Breast epithelium (tissue), 3 donors: ENCODE data around the gene PDK2.

Experiments used
- CTCF ChIP-seq, 3 donors: fragments of 450-650 bp; IDR thresholded peaks; one replicate each; pipeline ENCODE4 v1.5.1; 2016 to 2017; ENCODE audit warnings: antibody characterized with exemption in 3 of 3, mild to moderate bottlenecking in 3 of 3, moderate library complexity in 3 of 3
- POLR2A ChIP-seq: fragments of 450-650 bp; IDR thresholded peaks from one replicate; pipeline ENCODE4 v1.6.1; 2016; ENCODE audit warnings: antibody characterized with exemption, mild to moderate bottlenecking, moderate library complexity
- POLR2AphosphoS5 ChIP-seq, 3 donors: sonication (generic); formaldehyde crosslinking; IDR thresholded peaks; one replicate each; pipeline ENCODE4 v1.6.1; 2017; ENCODE audit warnings: antibody characterized with exemption in 3 of 3

- TF ChIP-seq POLR2A: no peak
- no peak for TF ChIP-seq CTCF (IDR thresholded peaks at IDR 0.05)
- no peak for TF ChIP-seq POLR2AphosphoS5 (IDR thresholded peaks at IDR 0.05)
Observed at GRCh38 chr17:50146927-50147665, 51.9 kb downstream of the PDK2 start.
